ENCODE results near the gene ONECUT1.

- TF ChIP-seq, protein P1, sequence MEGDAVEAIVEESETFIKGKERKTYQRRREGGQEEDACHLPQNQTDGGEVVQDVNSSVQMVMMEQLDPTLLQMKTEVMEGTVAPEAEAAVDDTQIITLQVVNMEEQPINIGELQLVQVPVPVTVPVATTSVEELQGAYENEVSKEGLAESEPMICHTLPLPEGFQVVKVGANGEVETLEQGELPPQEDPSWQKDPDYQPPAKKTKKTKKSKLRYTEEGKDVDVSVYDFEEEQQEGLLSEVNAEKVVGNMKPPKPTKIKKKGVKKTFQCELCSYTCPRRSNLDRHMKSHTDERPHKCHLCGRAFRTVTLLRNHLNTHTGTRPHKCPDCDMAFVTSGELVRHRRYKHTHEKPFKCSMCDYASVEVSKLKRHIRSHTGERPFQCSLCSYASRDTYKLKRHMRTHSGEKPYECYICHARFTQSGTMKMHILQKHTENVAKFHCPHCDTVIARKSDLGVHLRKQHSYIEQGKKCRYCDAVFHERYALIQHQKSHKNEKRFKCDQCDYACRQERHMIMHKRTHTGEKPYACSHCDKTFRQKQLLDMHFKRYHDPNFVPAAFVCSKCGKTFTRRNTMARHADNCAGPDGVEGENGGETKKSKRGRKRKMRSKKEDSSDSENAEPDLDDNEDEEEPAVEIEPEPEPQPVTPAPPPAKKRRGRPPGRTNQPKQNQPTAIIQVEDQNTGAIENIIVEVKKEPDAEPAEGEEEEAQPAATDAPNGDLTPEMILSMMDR (IDR thresholded peaks at IDR 0.05): no peak
- TF ChIP-seq POLR2A (IDR thresholded peaks at IDR 0.05) (no peak), EP300 (IDR thresholded peaks at IDR 0.05) (no peak), POLR2AphosphoS5 (IDR thresholded peaks at IDR 0.05) (no peak)
Measured at GRCh38 chr15:52784799-52785671, 5.1 kb downstream of the ONECUT1 start.

Measured in sigmoid colon (tissue), 4 donors.